GM23338 (cell line): ENCODE measurements around the gene FMOD.

Experiments used
- CREB1 ChIP-seq: fragments of 250-450 bp; sonication (Bioruptor Pico); IDR thresholded peaks from 2 replicates; pipeline ENCODE4 v1.5.0; 2020; ENCODE audit warnings: low read depth, mild to moderate bottlenecking, moderate library complexity
- EZH2 ChIP-seq: fragments of 200-600 bp; sonication (generic); IDR thresholded peaks from one replicate; pipeline ENCODE4 v1.8.0; 2017; ENCODE audit warnings: antibody characterized with exemption, mild to moderate bottlenecking, low read depth; ENCODE audit not compliant: unreplicated experiment
- EZH2phosphoT487 ChIP-seq: fragments of 200-600 bp; sonication (generic); IDR thresholded peaks from one replicate; pipeline ENCODE4 v1.8.1; 2018; ENCODE audit warnings: antibody characterized with exemption; ENCODE audit not compliant: unreplicated experiment
- JUNB ChIP-seq: IDR thresholded peaks from one replicate; pipeline ENCODE4 v1.6.1; 2016; ENCODE audit warnings: antibody characterized with exemption; ENCODE audit not compliant: unreplicated experiment
- POLR2AphosphoS5 ChIP-seq: IDR thresholded peaks from 2 replicates; pipeline ENCODE4 v1.6.1; 2016; ENCODE audit warnings: antibody characterized with exemption, low read depth
- STAT1 ChIP-seq: IDR thresholded peaks from one replicate; pipeline ENCODE4 v1.6.1; 2016; ENCODE audit warnings: antibody characterized with exemption; ENCODE audit not compliant: unreplicated experiment
- TF ChIP-seq, protein P1 (sequence below), 2 experiments: fragments of 200-600 bp in 1 of 2; sonication (generic) in 1 of 2; conservative IDR thresholded peaks; 2 replicates each; pipeline versions ENCODE4 v1.5.1 to v1.6.1; 2016 to 2017; ENCODE audit warnings: antibody characterized with exemption in 2 of 2, low read depth in 2 of 2, mild to moderate bottlenecking in 2 of 2, moderate library complexity in 1 of 2
- TF ChIP-seq, protein P2 (sequence below): IDR thresholded peaks from one replicate; pipeline ENCODE4 v1.6.1; 2018; ENCODE audit warnings: antibody characterized with exemption; ENCODE audit not compliant: unreplicated experiment
- TF ChIP-seq, protein P3 (sequence below): IDR thresholded peaks from 2 replicates; pipeline ENCODE4 v1.6.1; 2016; ENCODE audit warnings: antibody characterized with exemption
- TF ChIP-seq, protein P4 (sequence below): fragments of 250-450 bp; sonication (Bioruptor Pico); IDR thresholded peaks from 2 replicates; pipeline ENCODE4 v1.5.0; 2020; ENCODE audit warnings: mild to moderate bottlenecking, moderate library complexity

DNA sequence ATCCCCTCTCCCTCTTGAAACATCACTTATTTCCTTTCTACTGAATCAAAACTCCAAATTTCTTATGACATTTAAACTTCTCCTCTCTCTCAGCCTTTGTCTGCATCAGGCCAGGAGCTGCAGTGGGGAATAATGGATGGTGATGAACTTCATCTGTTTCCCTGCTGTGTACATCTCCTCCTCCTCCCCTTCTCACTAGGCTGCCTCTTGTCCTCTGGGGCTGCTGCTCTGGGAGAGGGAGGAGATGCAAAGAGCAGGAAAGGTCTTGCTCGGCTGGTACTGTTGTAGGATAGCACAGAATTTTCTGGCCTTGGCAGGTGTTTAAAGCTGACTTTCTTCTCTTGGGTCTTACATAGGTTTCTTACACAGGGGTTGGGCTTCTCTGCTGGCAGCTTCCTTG, 31.1 kb upstream of the FMOD start:
- TF ChIP-seq, protein P1, sequence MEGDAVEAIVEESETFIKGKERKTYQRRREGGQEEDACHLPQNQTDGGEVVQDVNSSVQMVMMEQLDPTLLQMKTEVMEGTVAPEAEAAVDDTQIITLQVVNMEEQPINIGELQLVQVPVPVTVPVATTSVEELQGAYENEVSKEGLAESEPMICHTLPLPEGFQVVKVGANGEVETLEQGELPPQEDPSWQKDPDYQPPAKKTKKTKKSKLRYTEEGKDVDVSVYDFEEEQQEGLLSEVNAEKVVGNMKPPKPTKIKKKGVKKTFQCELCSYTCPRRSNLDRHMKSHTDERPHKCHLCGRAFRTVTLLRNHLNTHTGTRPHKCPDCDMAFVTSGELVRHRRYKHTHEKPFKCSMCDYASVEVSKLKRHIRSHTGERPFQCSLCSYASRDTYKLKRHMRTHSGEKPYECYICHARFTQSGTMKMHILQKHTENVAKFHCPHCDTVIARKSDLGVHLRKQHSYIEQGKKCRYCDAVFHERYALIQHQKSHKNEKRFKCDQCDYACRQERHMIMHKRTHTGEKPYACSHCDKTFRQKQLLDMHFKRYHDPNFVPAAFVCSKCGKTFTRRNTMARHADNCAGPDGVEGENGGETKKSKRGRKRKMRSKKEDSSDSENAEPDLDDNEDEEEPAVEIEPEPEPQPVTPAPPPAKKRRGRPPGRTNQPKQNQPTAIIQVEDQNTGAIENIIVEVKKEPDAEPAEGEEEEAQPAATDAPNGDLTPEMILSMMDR (conservative IDR thresholded peaks at IDR 0.05; ENCODE audit: low read depth in 2 of 2), result no peak
- TF ChIP-seq, protein P2, sequence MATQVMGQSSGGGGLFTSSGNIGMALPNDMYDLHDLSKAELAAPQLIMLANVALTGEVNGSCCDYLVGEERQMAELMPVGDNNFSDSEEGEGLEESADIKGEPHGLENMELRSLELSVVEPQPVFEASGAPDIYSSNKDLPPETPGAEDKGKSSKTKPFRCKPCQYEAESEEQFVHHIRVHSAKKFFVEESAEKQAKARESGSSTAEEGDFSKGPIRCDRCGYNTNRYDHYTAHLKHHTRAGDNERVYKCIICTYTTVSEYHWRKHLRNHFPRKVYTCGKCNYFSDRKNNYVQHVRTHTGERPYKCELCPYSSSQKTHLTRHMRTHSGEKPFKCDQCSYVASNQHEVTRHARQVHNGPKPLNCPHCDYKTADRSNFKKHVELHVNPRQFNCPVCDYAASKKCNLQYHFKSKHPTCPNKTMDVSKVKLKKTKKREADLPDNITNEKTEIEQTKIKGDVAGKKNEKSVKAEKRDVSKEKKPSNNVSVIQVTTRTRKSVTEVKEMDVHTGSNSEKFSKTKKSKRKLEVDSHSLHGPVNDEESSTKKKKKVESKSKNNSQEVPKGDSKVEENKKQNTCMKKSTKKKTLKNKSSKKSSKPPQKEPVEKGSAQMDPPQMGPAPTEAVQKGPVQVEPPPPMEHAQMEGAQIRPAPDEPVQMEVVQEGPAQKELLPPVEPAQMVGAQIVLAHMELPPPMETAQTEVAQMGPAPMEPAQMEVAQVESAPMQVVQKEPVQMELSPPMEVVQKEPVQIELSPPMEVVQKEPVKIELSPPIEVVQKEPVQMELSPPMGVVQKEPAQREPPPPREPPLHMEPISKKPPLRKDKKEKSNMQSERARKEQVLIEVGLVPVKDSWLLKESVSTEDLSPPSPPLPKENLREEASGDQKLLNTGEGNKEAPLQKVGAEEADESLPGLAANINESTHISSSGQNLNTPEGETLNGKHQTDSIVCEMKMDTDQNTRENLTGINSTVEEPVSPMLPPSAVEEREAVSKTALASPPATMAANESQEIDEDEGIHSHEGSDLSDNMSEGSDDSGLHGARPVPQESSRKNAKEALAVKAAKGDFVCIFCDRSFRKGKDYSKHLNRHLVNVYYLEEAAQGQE, result no peak
- TF ChIP-seq EZH2phosphoT487 (no peak), EZH2 (no peak), STAT1 (no peak), POLR2AphosphoS5 (no peak), CREB1 (CRISPR knock-in tag) (no peak), JUNB (no peak)
- TF ChIP-seq, protein P3, sequence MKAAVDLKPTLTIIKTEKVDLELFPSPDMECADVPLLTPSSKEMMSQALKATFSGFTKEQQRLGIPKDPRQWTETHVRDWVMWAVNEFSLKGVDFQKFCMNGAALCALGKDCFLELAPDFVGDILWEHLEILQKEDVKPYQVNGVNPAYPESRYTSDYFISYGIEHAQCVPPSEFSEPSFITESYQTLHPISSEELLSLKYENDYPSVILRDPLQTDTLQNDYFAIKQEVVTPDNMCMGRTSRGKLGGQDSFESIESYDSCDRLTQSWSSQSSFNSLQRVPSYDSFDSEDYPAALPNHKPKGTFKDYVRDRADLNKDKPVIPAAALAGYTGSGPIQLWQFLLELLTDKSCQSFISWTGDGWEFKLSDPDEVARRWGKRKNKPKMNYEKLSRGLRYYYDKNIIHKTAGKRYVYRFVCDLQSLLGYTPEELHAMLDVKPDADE, result no peak
- TF ChIP-seq, protein P4, sequence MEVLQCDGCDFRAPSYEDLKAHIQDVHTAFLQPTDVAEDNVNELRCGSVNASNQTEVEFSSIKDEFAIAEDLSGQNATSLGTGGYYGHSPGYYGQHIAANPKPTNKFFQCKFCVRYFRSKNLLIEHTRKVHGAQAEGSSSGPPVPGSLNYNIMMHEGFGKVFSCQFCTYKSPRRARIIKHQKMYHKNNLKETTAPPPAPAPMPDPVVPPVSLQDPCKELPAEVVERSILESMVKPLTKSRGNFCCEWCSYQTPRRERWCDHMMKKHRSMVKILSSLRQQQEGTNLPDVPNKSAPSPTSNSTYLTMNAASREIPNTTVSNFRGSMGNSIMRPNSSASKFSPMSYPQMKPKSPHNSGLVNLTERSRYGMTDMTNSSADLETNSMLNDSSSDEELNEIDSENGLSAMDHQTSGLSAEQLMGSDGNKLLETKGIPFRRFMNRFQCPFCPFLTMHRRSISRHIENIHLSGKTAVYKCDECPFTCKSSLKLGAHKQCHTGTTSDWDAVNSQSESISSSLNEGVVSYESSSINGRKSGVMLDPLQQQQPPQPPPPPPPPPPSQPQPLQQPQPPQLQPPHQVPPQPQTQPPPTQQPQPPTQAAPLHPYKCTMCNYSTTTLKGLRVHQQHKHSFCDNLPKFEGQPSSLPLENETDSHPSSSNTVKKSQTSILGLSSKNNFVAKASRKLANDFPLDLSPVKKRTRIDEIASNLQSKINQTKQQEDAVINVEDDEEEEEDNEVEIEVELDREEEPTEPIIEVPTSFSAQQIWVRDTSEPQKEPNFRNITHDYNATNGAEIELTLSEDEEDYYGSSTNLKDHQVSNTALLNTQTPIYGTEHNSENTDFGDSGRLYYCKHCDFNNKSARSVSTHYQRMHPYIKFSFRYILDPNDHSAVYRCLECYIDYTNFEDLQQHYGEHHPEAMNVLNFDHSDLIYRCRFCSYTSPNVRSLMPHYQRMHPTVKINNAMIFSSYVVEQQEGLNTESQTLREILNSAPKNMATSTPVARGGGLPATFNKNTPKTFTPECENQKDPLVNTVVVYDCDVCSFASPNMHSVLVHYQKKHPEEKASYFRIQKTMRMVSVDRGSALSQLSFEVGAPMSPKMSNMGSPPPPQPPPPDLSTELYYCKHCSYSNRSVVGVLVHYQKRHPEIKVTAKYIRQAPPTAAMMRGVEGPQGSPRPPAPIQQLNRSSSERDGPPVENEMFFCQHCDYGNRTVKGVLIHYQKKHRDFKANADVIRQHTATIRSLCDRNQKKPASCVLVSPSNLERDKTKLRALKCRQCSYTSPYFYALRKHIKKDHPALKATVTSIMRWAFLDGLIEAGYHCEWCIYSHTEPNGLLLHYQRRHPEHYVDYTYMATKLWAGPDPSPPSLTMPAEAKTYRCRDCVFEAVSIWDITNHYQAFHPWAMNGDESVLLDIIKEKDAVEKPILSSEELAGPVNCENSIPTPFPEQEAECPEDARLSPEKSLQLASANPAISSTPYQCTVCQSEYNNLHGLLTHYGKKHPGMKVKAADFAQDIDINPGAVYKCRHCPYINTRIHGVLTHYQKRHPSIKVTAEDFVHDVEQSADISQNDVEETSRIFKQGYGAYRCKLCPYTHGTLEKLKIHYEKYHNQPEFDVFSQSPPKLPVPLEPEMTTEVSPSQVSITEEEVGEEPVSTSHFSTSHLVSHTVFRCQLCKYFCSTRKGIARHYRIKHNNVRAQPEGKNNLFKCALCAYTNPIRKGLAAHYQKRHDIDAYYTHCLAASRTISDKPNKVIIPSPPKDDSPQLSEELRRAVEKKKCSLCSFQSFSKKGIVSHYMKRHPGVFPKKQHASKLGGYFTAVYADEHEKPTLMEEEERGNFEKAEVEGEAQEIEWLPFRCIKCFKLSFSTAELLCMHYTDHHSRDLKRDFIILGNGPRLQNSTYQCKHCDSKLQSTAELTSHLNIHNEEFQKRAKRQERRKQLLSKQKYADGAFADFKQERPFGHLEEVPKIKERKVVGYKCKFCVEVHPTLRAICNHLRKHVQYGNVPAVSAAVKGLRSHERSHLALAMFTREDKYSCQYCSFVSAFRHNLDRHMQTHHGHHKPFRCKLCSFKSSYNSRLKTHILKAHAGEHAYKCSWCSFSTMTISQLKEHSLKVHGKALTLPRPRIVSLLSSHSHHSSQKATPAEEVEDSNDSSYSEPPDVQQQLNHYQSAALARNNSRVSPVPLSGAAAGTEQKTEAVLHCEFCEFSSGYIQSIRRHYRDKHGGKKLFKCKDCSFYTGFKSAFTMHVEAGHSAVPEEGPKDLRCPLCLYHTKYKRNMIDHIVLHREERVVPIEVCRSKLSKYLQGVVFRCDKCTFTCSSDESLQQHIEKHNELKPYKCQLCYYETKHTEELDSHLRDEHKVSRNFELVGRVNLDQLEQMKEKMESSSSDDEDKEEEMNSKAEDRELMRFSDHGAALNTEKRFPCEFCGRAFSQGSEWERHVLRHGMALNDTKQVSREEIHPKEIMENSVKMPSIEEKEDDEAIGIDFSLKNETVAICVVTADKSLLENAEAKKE (CRISPR knock-in tag), result no peak
